Activated CD4-positive, alpha-beta memory T cell treated with anti-CD3 and anti-CD28 coated beads for 36 hours (primary cell): ENCODE measurements around the gene MGAT3. TPM values are rescaled to one million over a fixed set of nuclear protein-coding genes. Genes with fewer than 3 reads are reported as not detected.

Experiments used
- CTCF ChIA-PET: fragments of 350-600 bp; sonication (Branson Sonifier 250); formaldehyde crosslinking; loops from one replicate; lab custom pipeline; 2021; ENCODE audit warnings: antibody characterized with exemption, inconsistent platforms; lab: Charles Lee
- POLR2A ChIA-PET: fragments of 350-600 bp; sonication (Branson Sonifier 250); formaldehyde crosslinking; loops from one replicate; lab custom pipeline; 2021; ENCODE audit warnings: antibody characterized with exemption; lab: Charles Lee
- DNase-seq: peaks from one replicate; pipeline ENCODE4 v3.0.0-alpha.2; 2020
- H3K27ac Mint-ChIP-seq: one replicate; pipeline ENCODE4 v1.8.0; 2021; ENCODE audit warnings: mixed read lengths
- H3K27me3 Mint-ChIP-seq: one replicate; pipeline ENCODE4 v1.8.0; 2021; ENCODE audit warnings: mixed read lengths
- H3K36me3 Mint-ChIP-seq: one replicate; pipeline ENCODE4 v1.8.0; 2021; ENCODE audit warnings: mixed read lengths
- H3K4me1 Mint-ChIP-seq: one replicate; pipeline ENCODE4 v1.8.0; 2021; ENCODE audit warnings: low read depth, mixed read lengths
- H3K4me3 Mint-ChIP-seq: one replicate; pipeline ENCODE4 v1.8.0; 2021; ENCODE audit warnings: mild to moderate bottlenecking, mixed read lengths
- H3K9me3 Mint-ChIP-seq: one replicate; pipeline ENCODE4 v1.8.0; 2021; ENCODE audit warnings: mixed read lengths
- intact Hi-C: fragments of 100-400 bp; cut with micrococcal nuclease; formaldehyde crosslinking; loops from one replicate; pipeline ENCODE4 v1.15.1; 2023
- total RNA-seq, 2 experiments: library from RNA; stranded (reverse); gene quantifications; one replicate each; pipeline ENCODE4 v1.2.3, GENCODE V29; 2021

Gene MGAT3
- total RNA-seq, 2 experiments from 2014 or later = 0.05 TPM; not detected in 1

GRCh38 chr22:39490966-39491680 lies 34.3 kb downstream of the MGAT3 start:
- Mint-ChIP-seq H3K4me1 (peaks cover 9% of the 10 kb centered on the region), H3K4me3 (no peak overlapping the region), H3K27ac (no peak overlapping the region), H3K36me3 (no peaks in the 10 kb centered on the region), H3K27me3 (no peaks in the 10 kb centered on the region), H3K9me3 (no peaks in the 10 kb centered on the region)
- DNase-seq = no peak
- ChIA-PET CTCF (interaction anchor here (0.8 to 11.9 kb wide), 4 partner anchors 11 to 91 kb away, joined by 3 to 387 read pairs (median 28); partner anchors contain the start of genes MIEF1, RPS19BP1 and TAB1), POLR2A (interaction anchor here (0.9 to 1.1 kb wide), 3 partner anchors 11 to 172 kb away, joined by 3 to 6 read pairs (median 6); partner anchors contain the start of genes MIEF1 and RPL3)
- intact Hi-C loops = no loop called here

- CTCF ChIA-PET = interaction anchor here (1.5 to 11.9 kb wide), 3 partner anchors 25 to 533 kb away, joined by 4 to 387 read pairs (median 51); partner anchors contain the start of gene RPS19BP1
Observed at GRCh38 chr22:39491696-39492095, 34.9 kb downstream of the MGAT3 start.

GRCh38 chr22:39492186-39492585 lies 35.4 kb downstream of the MGAT3 start:
- Mint-ChIP-seq H3K27ac (no peak overlapping the region), H3K36me3 (no peaks in the 10 kb centered on the region), H3K27me3 (no peaks in the 10 kb centered on the region), H3K4me3 (no peak overlapping the region), H3K4me1 (peaks cover 13% of the 10 kb centered on the region), H3K9me3 (no peaks in the 10 kb centered on the region)
- ChIA-PET POLR2A (interaction anchor here (0.6 kb wide), 1 partner anchor 20 kb away, joined by 3 read pairs; no protein-coding TSS in a partner anchor), CTCF (interaction anchor here (1.5 to 11.9 kb wide), 6 partner anchors 19 to 544 kb away, joined by 4 to 387 read pairs (median 12); partner anchors contain the start of gene RPS19BP1)
- no peak for DNase-seq
- intact Hi-C loops = no loop called here

More at GRCh38 chr22:39491696-39492095, 34.9 kb downstream of the MGAT3 start:
- intact Hi-C loops = no loop called here
- H3K36me3 Mint-ChIP-seq = no peaks in the 10 kb centered on the region
- H3K27ac Mint-ChIP-seq = no peak overlapping the region
- H3K9me3 Mint-ChIP-seq = no peaks in the 10 kb centered on the region
- no peak overlapping the region for H3K4me3 Mint-ChIP-seq
- DNase-seq = no peak
- H3K4me1 Mint-ChIP-seq = peaks cover 13% of the 10 kb centered on the region
- POLR2A ChIA-PET = no interaction called here
- no peaks in the 10 kb centered on the region for H3K27me3 Mint-ChIP-seq

GRCh38 chr22:39493759-39494158 lies 36.9 kb downstream of the MGAT3 start:
- POLR2A ChIA-PET = interaction anchor here (1.0 to 1.2 kb wide), 2 partner anchors 8 to 35 kb away, joined by 3 to 8 read pairs; partner anchors contain the start of gene MIEF1
- no peaks in the 10 kb centered on the region for H3K9me3 Mint-ChIP-seq
- H3K27me3 Mint-ChIP-seq = no peaks in the 10 kb centered on the region
- DNase-seq = no peak
- intact Hi-C loops = loop anchor here (1.0 kb wide), 1 partner anchor 21 kb away; no protein-coding TSS in a partner anchor
- H3K36me3 Mint-ChIP-seq = no peaks in the 10 kb centered on the region
- no peak overlapping the region for H3K27ac Mint-ChIP-seq
- H3K4me3 Mint-ChIP-seq = no peak overlapping the region
- H3K4me1 Mint-ChIP-seq = peaks cover 14% of the 10 kb centered on the region
- CTCF ChIA-PET = interaction anchor here (0.6 to 11.9 kb wide), 13 partner anchors 8 to 550 kb away, joined by 3 to 387 read pairs (median 6); partner anchors contain the start of genes ATF4, MIEF1, RPS19BP1 and TAB1

- Mint-ChIP-seq H3K36me3 (no peaks in the 10 kb centered on the region), H3K4me1 (peaks cover 14% of the 10 kb centered on the region), H3K27me3 (no peaks in the 10 kb centered on the region), H3K27ac (no peak overlapping the region), H3K4me3 (no peak overlapping the region), H3K9me3 (no peaks in the 10 kb centered on the region)
- intact Hi-C loops = no loop called here
- CTCF ChIA-PET = interaction anchor here (0.7 to 11.9 kb wide), 9 partner anchors 8 to 542 kb away, joined by 3 to 387 read pairs (median 10); partner anchors contain the start of genes ATF4, MIEF1, RPS19BP1 and TAB1
- DNase-seq = no peak
- POLR2A ChIA-PET = interaction anchor here (1.2 kb wide), 1 partner anchor 35 kb away, joined by 8 read pairs; no protein-coding TSS in a partner anchor
Observed at GRCh38 chr22:39494471-39495120, 37.8 kb downstream of the MGAT3 start.

- H3K27ac Mint-ChIP-seq = no peak overlapping the region
- no peaks in the 10 kb centered on the region for H3K9me3 Mint-ChIP-seq
- no peak overlapping the region for H3K4me3 Mint-ChIP-seq
- intact Hi-C loops = loop anchor here (1.0 kb wide), 1 partner anchor 33 kb away; no protein-coding TSS in a partner anchor
- ChIA-PET POLR2A (interaction anchor here (0.6 to 1.4 kb wide), 4 partner anchors 22 to 34 kb away, joined by 3 to 5 read pairs (median 3); partner anchors contain the start of gene ATF4), CTCF (interaction anchor here (0.6 to 11.9 kb wide), 21 partner anchors 11 to 548 kb away, joined by 3 to 387 read pairs (median 5); partner anchors contain the start of genes ATF4, RPL3, RPS19BP1 and TAB1)
- H3K36me3 Mint-ChIP-seq = no peaks in the 10 kb centered on the region
- H3K4me1 Mint-ChIP-seq = peaks cover 9% of the 10 kb centered on the region
- no peaks in the 10 kb centered on the region for H3K27me3 Mint-ChIP-seq
- peak; percentile 76 for DNase-seq
Observed at GRCh38 chr22:39496131-39496838, 39.5 kb downstream of the MGAT3 start.

GRCh38 chr22:39497429-39497828 lies 40.6 kb downstream of the MGAT3 start:
- ChIA-PET POLR2A (interaction anchor here (0.6 to 1.2 kb wide), 4 partner anchors 17 to 430 kb away, joined by 3 read pairs; partner anchors contain the start of gene ATF4), CTCF (interaction anchor here (0.9 to 11.9 kb wide), 9 partner anchors 15 to 539 kb away, joined by 3 to 387 read pairs (median 7); partner anchors contain the start of genes ATF4, RPS19BP1 and TAB1)
- Mint-ChIP-seq H3K36me3 (peaks cover 2% of the 10 kb centered on the region), H3K9me3 (no peaks in the 10 kb centered on the region), H3K4me3 (no peak overlapping the region), H3K27me3 (no peaks in the 10 kb centered on the region), H3K4me1 (peaks cover 16% of the 10 kb centered on the region), H3K27ac (no peak overlapping the region)
- no peak for DNase-seq
- intact Hi-C loops = no loop called here

- DNase-seq = no peak
- Mint-ChIP-seq H3K27me3 (no peaks in the 10 kb centered on the region), H3K36me3 (peaks cover 6% of the 10 kb centered on the region), H3K4me1 (peaks cover 22% of the 10 kb centered on the region), H3K4me3 (no peak overlapping the region), H3K27ac (no peak overlapping the region), H3K9me3 (no peaks in the 10 kb centered on the region)
- intact Hi-C loops = no loop called here
- ChIA-PET CTCF (interaction anchor here (1.2 to 11.9 kb wide), 3 partner anchors 18 to 534 kb away, joined by 3 to 387 read pairs (median 44); partner anchors contain the start of gene RPS19BP1), POLR2A (interaction anchor here (0.6 to 1.4 kb wide), 4 partner anchors 9 to 25 kb away, joined by 3 to 4 read pairs (median 3); partner anchors contain the start of gene ATF4)
Observed at GRCh38 chr22:39498368-39498767, 41.6 kb downstream of the MGAT3 start.

- intact Hi-C loops = no loop called here
- H3K4me3 Mint-ChIP-seq = no peak overlapping the region
- H3K27me3 Mint-ChIP-seq = no peaks in the 10 kb centered on the region
- no peaks in the 10 kb centered on the region for H3K9me3 Mint-ChIP-seq
- ChIA-PET CTCF (interaction anchor here (11.9 kb wide), 1 partner anchor 30 kb away, joined by 387 read pairs; the partner anchor contains the start of gene RPS19BP1), POLR2A (interaction anchor here (0.6 to 1.4 kb wide), 3 partner anchors 9 to 24 kb away, joined by 3 to 4 read pairs (median 3); no protein-coding TSS in a partner anchor)
- peaks cover 10% of the 10 kb centered on the region for H3K36me3 Mint-ChIP-seq
- DNase-seq = no peak
- no peak overlapping the region for H3K27ac Mint-ChIP-seq
- peaks cover 25% of the 10 kb centered on the region for H3K4me1 Mint-ChIP-seq
Observed at GRCh38 chr22:39498802-39499201, 42.0 kb downstream of the MGAT3 start.

GRCh38 chr22:39500101-39500500 lies 43.3 kb downstream of the MGAT3 start:
- Mint-ChIP-seq H3K4me1 (peaks cover 32% of the 10 kb centered on the region), H3K36me3 (peaks cover 19% of the 10 kb centered on the region), H3K9me3 (no peaks in the 10 kb centered on the region), H3K27me3 (no peaks in the 10 kb centered on the region), H3K27ac (no peak overlapping the region), H3K4me3 (no peak overlapping the region)
- intact Hi-C loops = loop anchor here (5.0 kb wide), 1 partner anchor 103 kb away; the partner anchor contains the start of gene TAB1
- CTCF ChIA-PET = interaction anchor here (11.9 kb wide), 1 partner anchor 29 kb away, joined by 387 read pairs; the partner anchor contains the start of gene RPS19BP1
- DNase-seq = no peak
- POLR2A ChIA-PET = no interaction called here
